Liver (tissue), 9 donors: ENCODE measurements around the gene CCDC121. TPM values are rescaled to one million over a fixed set of nuclear protein-coding genes. Genes with fewer than 3 reads are reported as not detected.

Source experiments
- DNase-seq: peaks from one replicate; pipeline ENCODE4 v3.0.0-alpha.2; 2017; ENCODE audit warnings: low spot score
- H3K27ac ChIP-seq, 2 donors: one replicate each; pipeline ENCODE4 v1.7.0; 2013; ENCODE audit warnings: inconsistent platforms in 2 of 2, low read length in 2 of 2, control low read depth in 1 of 2, low read depth in 1 of 2, mild to moderate bottlenecking in 1 of 2
- H3K27me3 ChIP-seq, 4 donors: one replicate each; pipeline versions ENCODE4 v1.6.1 to v1.7.0; 2013; ENCODE audit warnings: low read length in 3 of 4, inconsistent platforms in 1 of 4, mild to moderate bottlenecking in 1 of 4, moderate library complexity in 1 of 4; ENCODE audit not compliant: control insufficient read depth in 4 of 4, insufficient read depth in 4 of 4
- H3K36me3 ChIP-seq, 4 donors: one replicate each; pipeline versions ENCODE4 v1.6.1 to v1.7.0; 2013; ENCODE audit warnings: low read length in 3 of 4, mild to moderate bottlenecking in 3 of 4, low read depth in 1 of 4, moderate library complexity in 1 of 4; ENCODE audit not compliant: control insufficient read depth in 4 of 4, insufficient read depth in 3 of 4
- H3K4me1 ChIP-seq, 4 donors: one replicate each; pipeline versions ENCODE4 v1.6.1 to v1.7.0; 2013; ENCODE audit warnings: low read length in 3 of 4, mild to moderate bottlenecking in 3 of 4, moderate library complexity in 1 of 4; ENCODE audit not compliant: control insufficient read depth in 4 of 4, insufficient read depth in 4 of 4
- H3K4me3 ChIP-seq, 3 donors: one replicate each; pipeline versions ENCODE4 v1.6.1 to v1.7.0; 2013; ENCODE audit warnings: low read length in 3 of 3, control low read depth in 1 of 3, low read depth in 1 of 3, mild to moderate bottlenecking in 1 of 3
- H3K9ac ChIP-seq, 2 donors: one replicate each; pipeline ENCODE4 v1.7.0; 2013; ENCODE audit warnings: low read length in 2 of 2, mild to moderate bottlenecking in 2 of 2, moderate library complexity in 2 of 2, control low read depth in 1 of 2, low read depth in 1 of 2
- H3K9me3 ChIP-seq, 4 donors: one replicate each; pipeline versions ENCODE4 v1.6.1 to v1.7.0; 2013; ENCODE audit warnings: low read length in 3 of 4; ENCODE audit not compliant: control insufficient read depth in 4 of 4
- ATF3 ChIP-seq: IDR thresholded peaks from 2 replicates; pipeline ENCODE4 v1.6.1; 2016; ENCODE audit warnings: antibody characterized with exemption
- CTCF ChIP-seq: fragments of 150-350 bp; IDR thresholded peaks from 2 replicates; pipeline ENCODE4 v1.5.1; 2017; ENCODE audit warnings: improper control_type of control experiment, low read depth, low read length; ENCODE audit not compliant: missing input control
- EGR1 ChIP-seq, 2 donors: IDR thresholded peaks; 2 replicates each; pipeline ENCODE4 v1.6.1; 2016 to 2018; ENCODE audit warnings: antibody characterized with exemption in 2 of 2, low read depth in 2 of 2
- FOXA1 ChIP-seq: IDR thresholded peaks from 2 replicates; pipeline ENCODE4 v1.6.1; 2016; ENCODE audit warnings: antibody characterized with exemption
- FOXA2 ChIP-seq: IDR thresholded peaks from 2 replicates; pipeline ENCODE4 v1.6.1; 2016; ENCODE audit warnings: antibody characterized with exemption
- GABPA ChIP-seq, 2 donors: IDR thresholded peaks in 1 of 2; conservative IDR thresholded peaks in 1 of 2; 2 replicates each; pipeline ENCODE4 v1.6.1; 2016; ENCODE audit warnings: antibody characterized with exemption in 2 of 2, mild to moderate bottlenecking in 1 of 2, moderate library complexity in 1 of 2
- HNF4A ChIP-seq, 2 donors: conservative IDR thresholded peaks; 2 replicates each; pipeline ENCODE4 v1.6.1; 2016; ENCODE audit warnings: antibody characterized with exemption in 2 of 2, mild to moderate bottlenecking in 2 of 2
- HNF4G ChIP-seq: IDR thresholded peaks from 2 replicates; pipeline ENCODE4 v1.6.1; 2016; ENCODE audit warnings: antibody characterized with exemption
- JUND ChIP-seq, 2 donors: IDR thresholded peaks; 2 replicates each; pipeline ENCODE4 v1.6.1; 2016; ENCODE audit warnings: antibody characterized with exemption in 2 of 2
- MAX ChIP-seq: IDR thresholded peaks from 2 replicates; pipeline ENCODE4 v1.6.1; 2016; ENCODE audit warnings: antibody characterized with exemption
- NR2F2 ChIP-seq: IDR thresholded peaks from 2 replicates; pipeline ENCODE4 v1.6.1; 2016; ENCODE audit warnings: antibody characterized with exemption
- RAD21 ChIP-seq, 2 donors: IDR thresholded peaks; 2 replicates each; pipeline ENCODE4 v1.6.1; 2016; ENCODE audit warnings: antibody characterized with exemption in 2 of 2, mild to moderate bottlenecking in 2 of 2
- REST ChIP-seq: IDR thresholded peaks from 2 replicates; pipeline ENCODE4 v1.6.1; 2016; ENCODE audit warnings: antibody characterized with exemption, mild to moderate bottlenecking
- RXRA ChIP-seq, 2 donors: IDR thresholded peaks; 2 replicates each; pipeline ENCODE4 v1.6.1; 2017 to 2018; ENCODE audit warnings: antibody characterized with exemption in 2 of 2, mild to moderate bottlenecking in 1 of 2
- SP1 ChIP-seq: IDR thresholded peaks from 2 replicates; pipeline ENCODE4 v1.6.1; 2018; ENCODE audit warnings: antibody characterized with exemption, mild to moderate bottlenecking
- TAF1 ChIP-seq: conservative IDR thresholded peaks from 2 replicates; pipeline ENCODE4 v1.6.1; 2016; ENCODE audit warnings: antibody characterized with exemption, mild to moderate bottlenecking
- YY1 ChIP-seq: IDR thresholded peaks from 2 replicates; pipeline ENCODE4 v1.6.1; 2016; ENCODE audit warnings: antibody characterized with exemption, mild to moderate bottlenecking
- ZBTB33 ChIP-seq: IDR thresholded peaks from 2 replicates; pipeline ENCODE4 v1.6.1; 2016; ENCODE audit warnings: antibody characterized with exemption
- WGBS: extraction: QIAGEN DNeasy Blood & Tissue Kit; methylation state at CpG from one replicate; pipeline ENCODE4 v1.1.7; 2013; 5-methylcytosine and 5-hydroxymethylcytosine counted together
- polyA plus RNA-seq, 2 donors: library from polyadenylated mRNA; stranded (reverse) in 1 of 2; unstranded in 1 of 2; fragments of 200-250 nt in 1 of 2; fragments of >200 nt in 1 of 2; fragmentation: Nextera tagmentation in 1 of 2; extraction: Ambion mirVana in 1 of 2; gene quantifications; one replicate each; pipeline versions ENCODE4 v1.2.1 to v1.2.3, GENCODE V29; 2013 to 2015
- total RNA-seq, 2 donors: library from RNA; depleted of rRNA; stranded (reverse); fragments of >200 nt; gene quantifications; one replicate each; pipeline ENCODE4 v1.2.3, GENCODE V29; 2014
- donor health status: healthy.
- donor health status: healthy.
- donor health status: healthy.
- donor health status: healthy.
- donor health status: healthy.

Gene CCDC121
- total and polyA plus RNA-seq, 4 donors, result 0.97 to 2.5 (median 1.4) TPM

GRCh38 chr2:27664154-27664574 is 35.4 kb upstream of the CCDC121 start:
- no peaks in the 10 kb centered on the region for H3K27me3 ChIP-seq
- peak overlapping the region; percentile 75 to 100 (median 88) for H3K4me3 ChIP-seq
- DNase-seq, result no peak
- peak overlapping the region; percentile 69 to 89 for H3K9ac ChIP-seq
- no peaks in the 10 kb centered on the region for H3K9me3 ChIP-seq
- H3K4me1 ChIP-seq, result peaks cover 9 to 26% (median 23%) of the 10 kb centered on the region in 4 donors
- H3K27ac ChIP-seq, result peak overlapping the region; percentile 84 to 87
- peaks cover 7 to 33% (median 24%) of the 10 kb centered on the region in 4 donors for H3K36me3 ChIP-seq
- WGBS, result 4% methylated on average over 28 of the region's 28 CpGs
- TF ChIP-seq MAX (no peak), TAF1 (no peak), YY1 (no peak), FOXA1 (no peak)

GRCh38 chr2:27663285-27664153 is 34.7 kb upstream of the CCDC121 start, which contains the start of the genes SLC4A1AP and SUPT7L:
Gene SLC4A1AP (plus strand): TSS chr2:27663889. CDS start chr2:27663915, 26 bp downstream.
Gene SUPT7L (minus strand): TSS chr2:27663614. CDS start chr2:27662192, 1,422 bp downstream.
- Histone ChIP-seq H3K4me1 (peaks cover 9 to 29% (median 26%) of the 10 kb centered on the region in 4 donors), H3K9ac (peak within 1 kb of the TSS; percentile 69 to 89), H3K36me3 (peaks cover 8 to 30% (median 18%) of the 10 kb centered on the region in 4 donors), H3K4me3 (peak within 1 kb of the TSS; percentile 75 to 100 (median 88)), H3K9me3 (no peaks in the 10 kb centered on the region), H3K27ac (peak within 1 kb of the TSS; percentile 84 to 87), H3K27me3 (no peaks in the 10 kb centered on the region)
- peak; percentile 98 to 99 for TF ChIP-seq GABPA (IDR thresholded peaks at IDR 0.05 in 1 of 2, conservative IDR thresholded peaks at IDR 0.05 in 1 of 2)
- TF ChIP-seq RXRA (IDR thresholded peaks at IDR 0.05), result peak in 1 of 2 donors; percentile 36
- no peak for TF ChIP-seq FOXA1
- TF ChIP-seq NR2F2, result no peak
- TF ChIP-seq JUND (IDR thresholded peaks at IDR 0.05), result no peak
- peak; percentile 12 for TF ChIP-seq SP1
- peak; percentile 60 for TF ChIP-seq REST
- peak; percentile 13 for TF ChIP-seq FOXA2
- TF ChIP-seq ATF3, result peak; percentile 67
- TF ChIP-seq HNF4G, result no peak
- TF ChIP-seq RAD21 (IDR thresholded peaks at IDR 0.05), result peak in 1 of 2 donors; percentile 25
- TF ChIP-seq MAX, result peak; percentile 49
- TF ChIP-seq ZBTB33, result peak; percentile 55
- TF ChIP-seq YY1, result peak; percentile 97
- TF ChIP-seq CTCF, result no peak
- peak in 1 of 2 donors; percentile 17 for TF ChIP-seq HNF4A (conservative IDR thresholded peaks at IDR 0.05)
- no peak for TF ChIP-seq TAF1
- TF ChIP-seq EGR1 (IDR thresholded peaks at IDR 0.05; ENCODE audit: low read depth in 2 of 2), result no peak
- DNase-seq, result peak; percentile 84
- under 1% methylated on average over 56 of the region's 56 CpGs for WGBS
